GM23248 (cell line): ENCODE measurements around the gene IGFBP3.

Experiments
- EZH2 ChIP-seq: fragments of 200-600 bp; sonication (generic); IDR thresholded peaks from 2 replicates; pipeline ENCODE4 v1.6.1; 2018; ENCODE audit warnings: antibody characterized with exemption, mild to moderate bottlenecking; ENCODE audit not compliant: insufficient read depth, poor library complexity, severe bottlenecking
- EZH2phosphoT487 ChIP-seq: fragments of 200-600 bp; sonication (generic); IDR thresholded peaks from 2 replicates; pipeline ENCODE4 v1.6.1; 2018; ENCODE audit warnings: antibody characterized with exemption, moderate library complexity, mild to moderate bottlenecking, low read depth; ENCODE audit not compliant: insufficient read depth

DNA sequence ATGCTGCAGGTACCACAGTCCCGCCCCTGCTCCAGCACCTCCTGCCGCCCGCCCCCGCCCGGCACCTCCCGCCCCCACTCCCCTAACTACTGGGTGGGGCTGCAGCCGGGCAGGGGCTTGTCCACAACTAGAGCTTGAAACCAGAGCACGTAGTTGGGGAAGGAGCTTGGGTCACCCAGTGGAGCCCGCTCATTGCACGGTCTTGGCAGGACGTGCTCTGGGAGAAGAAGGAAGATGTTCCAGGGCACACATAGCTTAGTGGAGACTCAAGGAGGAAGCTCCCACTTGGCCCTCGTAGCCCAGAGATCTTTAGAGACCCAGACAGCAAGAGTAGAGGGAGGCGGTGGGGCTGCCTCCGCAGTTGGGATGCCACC is 32.1 kb downstream of the IGFBP3 start:
- TF ChIP-seq EZH2phosphoT487 (no peak), EZH2 (no peak)
